ENCODE results near the gene SEPTIN8.

The SEPTIN8 gene

DNA sequence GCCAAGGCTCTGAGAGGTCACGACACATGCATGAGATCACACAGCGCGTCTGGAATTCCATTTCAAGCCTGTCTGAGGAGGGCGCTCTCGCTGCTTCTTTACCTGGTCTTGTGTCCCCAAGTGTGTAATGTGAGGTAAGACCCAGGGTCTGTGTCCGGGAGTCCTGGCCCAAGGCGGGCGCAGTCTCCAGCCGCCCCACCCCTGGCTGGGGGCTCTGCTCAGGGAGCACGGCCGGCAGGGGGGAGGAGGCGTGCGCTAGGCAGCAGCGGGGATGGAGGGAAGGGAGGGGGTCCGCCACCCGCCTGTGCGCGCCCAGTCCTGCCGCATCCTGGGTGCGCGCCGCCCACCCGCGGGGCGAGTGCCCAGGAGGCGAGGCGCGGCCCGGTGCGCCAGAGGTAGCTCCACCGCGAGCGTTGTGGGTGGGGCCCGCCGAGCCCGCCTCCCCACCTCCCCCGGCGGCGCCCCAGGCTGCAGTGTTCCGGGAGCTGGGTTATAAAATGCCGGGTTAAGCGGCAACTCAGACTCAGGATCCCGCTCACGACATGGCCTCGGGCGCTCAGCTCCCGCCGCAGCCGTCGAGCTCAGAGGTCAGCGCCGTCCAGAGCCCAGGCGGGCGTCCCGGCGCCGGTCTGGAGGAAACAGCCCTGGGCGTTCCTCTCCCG, 30.0 kb downstream of the SEPTIN8 start, which contains the start of gene CCNI2:
Gene CCNI2 (plus strand): TSS at position 473 of the 662 bp plus-strand sequence. CDS start 70 bp downstream, at position 543.
- FAIRE-seq: no peak

DNA sequence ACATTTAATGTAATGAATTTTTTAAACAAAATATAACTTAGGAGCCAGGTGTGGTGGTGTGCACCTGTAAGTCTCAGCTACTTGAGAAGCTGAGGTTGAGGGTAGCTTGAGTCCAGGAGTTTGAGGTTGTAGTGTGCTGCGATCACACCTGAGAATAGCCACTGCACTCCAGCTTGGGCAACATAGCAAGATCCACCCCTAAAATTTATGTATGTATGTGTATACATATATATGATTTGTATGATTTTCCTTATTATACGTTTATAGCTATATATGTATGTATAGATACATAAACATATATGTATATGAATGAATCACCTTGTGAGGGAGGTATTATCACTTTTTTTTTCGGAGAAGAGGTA, 30.5 kb downstream of the SEPTIN8 start:
- no peak for FAIRE-seq

DNA sequence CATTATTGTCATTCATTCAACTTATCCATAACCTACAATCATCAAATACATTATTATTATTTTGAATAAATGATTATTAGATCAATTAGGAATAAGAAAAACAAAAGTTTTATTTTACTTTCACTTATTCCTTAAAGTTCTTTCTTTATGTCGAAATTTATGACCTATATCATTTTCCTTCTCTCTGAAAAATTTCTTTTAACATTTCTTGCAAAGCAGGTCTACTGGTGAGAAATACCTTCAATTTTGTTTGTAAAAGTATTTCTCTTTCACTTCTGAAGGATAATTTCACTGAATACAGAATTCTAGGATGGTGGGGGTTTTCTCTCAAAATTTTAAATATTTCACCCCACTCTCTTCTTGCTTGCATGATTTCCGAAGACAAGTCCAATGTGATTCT, 32.4 kb downstream of the SEPTIN8 start:
- FAIRE-seq: peak; percentile 46

DNA sequence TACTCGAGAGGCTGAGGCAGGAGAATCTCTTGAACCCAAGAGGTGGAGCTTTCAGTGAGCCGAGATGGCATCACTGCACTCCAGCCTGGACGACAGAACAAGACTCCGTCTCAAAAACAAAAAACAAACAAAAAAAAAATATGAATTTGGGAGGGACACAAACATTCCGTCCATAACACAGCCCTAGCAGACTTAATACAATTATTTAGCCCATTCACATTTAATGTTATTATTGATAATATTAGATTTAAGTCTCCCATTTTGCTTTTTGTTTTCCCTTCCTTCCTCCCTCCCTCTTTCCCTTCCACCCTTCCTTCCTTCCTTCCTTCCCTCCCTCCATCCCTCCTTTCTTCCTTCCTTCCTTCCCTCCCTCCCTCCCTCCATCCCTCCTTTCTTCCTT, 34.4 kb downstream of the SEPTIN8 start:
- no peak for FAIRE-seq

DNA sequence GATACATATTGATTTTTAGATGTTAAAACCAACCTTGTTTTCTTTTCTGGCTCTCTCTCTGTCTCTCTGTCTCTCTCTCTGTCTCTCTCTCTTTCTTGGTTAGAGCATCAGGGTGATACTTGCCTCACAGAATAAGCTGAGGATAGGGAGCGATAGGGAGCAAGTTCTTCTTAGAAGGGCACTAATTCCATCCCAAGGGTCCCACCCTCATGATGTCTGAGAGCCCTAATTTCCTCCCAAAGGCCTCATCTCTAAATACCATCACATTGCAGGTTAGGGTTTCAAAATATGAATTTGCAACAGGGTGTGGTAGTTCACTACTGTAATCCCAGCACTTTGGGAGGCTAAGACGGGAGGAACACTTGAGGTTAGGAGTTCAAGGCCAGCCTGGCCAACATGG, 34.9 kb downstream of the SEPTIN8 start:
- FAIRE-seq: no peak

DNA sequence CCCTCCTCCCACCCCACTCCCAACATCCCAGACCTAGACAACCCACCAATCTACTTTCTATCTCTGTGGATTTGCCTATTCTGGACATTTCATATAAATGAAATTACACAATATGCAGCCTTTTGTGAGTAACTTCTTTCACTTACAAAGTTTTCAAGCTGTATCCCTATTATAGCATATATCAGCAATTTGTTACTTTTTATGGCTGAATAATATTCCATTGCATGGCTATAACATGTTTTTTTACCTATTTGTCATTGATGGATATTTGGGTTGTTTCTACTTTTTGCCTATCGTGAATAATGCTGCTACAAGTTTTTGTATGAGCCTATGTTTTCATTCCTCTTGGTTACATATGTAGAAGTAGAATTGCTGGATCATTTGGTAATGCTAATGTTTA, 37.8 kb downstream of the SEPTIN8 start:
- no peak for FAIRE-seq

DNA sequence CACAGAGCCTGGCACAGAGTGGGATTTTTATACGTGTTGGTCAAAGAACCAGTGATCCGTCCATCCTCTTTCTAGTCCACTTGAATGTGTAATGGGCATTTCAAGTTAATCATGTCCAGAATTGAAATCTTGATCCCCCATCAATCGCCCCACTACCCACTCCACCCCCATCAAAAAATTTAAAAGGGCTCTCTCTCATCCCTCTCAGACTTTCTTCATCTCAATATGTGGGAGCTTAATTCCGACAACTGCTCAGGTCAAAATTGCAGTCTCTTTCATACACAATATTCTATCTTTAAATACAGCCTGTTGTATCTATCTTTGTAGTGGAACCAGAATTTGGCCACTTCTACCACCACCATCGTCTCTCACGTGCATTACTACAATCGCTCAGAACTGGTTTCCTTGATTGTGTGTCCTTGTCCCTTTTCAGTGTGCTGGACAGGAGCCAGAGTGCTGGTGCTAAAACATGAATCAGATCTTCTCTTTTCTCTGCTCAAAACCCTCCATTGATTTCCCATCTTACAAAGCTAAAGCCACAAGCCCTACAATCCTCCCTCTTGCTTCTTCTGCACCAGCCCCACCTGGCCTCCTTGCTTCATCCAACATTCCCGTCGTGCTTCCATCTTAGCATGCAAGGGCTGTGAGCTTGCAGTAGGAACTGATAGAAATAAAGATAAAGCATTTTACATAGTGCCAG, 38.9 kb downstream of the SEPTIN8 start:
- no peak for FAIRE-seq

DNA sequence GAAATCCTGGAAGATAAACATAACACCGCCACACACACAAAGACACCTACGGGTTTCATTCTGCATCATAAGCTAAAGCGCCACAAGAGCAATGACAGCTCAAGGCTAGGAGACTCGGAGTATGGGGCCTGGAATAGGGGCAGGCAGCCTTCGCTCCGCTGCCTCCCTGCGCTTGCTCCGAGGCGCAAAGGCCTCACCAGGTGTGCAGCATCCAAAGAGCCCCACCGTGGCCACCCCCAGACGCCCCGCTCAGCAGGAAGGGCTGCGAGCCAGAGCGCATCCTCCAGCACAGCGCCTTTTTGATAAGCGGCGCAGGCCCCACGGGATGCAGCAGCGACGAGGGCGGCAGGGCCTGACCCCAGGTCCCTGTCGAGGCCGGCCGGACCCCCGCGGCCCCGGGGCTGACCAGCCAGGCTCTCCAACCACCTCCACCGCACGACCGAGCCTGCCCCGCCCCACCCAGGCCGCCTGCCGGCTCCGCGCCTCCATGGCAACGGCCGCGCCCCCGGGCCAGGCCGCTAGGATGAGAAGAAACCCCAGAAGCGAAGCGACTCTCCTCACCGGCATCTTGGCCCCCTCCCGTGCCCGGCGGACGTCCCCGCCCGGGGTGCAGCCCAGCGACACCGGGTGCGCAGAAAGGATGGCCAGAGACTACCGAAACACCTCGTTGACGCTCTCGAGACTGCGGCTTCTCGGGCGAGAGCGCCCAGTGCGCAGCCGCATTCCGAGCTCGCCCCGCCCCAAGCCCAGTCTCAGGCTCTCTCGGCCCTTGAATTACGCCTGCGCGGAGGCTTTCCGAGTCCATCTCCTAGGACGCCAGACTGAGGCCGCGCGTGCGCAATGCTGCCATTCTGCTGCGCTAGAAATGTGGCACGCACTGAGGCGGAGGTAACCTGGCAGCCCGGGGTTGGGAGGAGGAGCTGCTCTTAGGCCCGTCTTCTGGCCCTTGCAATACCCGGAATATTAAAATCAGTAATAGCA, 39.9 kb downstream of the SEPTIN8 start, which contains the start of gene KIF3A:
Gene KIF3A (minus strand): TSS at position 694 of the 981 bp plus-strand sequence. CDS start 127 bp downstream, at position 567.
- peak; percentile 64 for FAIRE-seq

DNA sequence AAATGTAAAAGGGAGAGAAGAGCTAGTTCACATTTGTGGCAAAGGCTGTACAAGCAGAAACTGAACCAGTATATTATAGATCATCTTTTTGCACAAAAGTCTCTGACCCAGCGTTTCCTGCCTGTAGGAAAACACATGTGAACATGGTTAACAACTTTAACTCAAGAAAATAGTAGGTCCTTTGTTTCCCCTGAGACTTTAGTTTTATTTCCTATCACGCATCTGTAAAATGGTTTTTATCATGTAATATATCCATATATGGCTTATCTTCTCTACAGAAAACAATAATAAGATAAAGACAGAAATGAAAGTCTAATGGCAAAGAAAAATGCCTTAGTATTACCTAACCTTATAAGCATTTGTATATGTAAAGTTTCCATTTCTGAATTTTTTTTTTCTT, 42.4 kb downstream of the SEPTIN8 start:
- FAIRE-seq: no peak

DNA sequence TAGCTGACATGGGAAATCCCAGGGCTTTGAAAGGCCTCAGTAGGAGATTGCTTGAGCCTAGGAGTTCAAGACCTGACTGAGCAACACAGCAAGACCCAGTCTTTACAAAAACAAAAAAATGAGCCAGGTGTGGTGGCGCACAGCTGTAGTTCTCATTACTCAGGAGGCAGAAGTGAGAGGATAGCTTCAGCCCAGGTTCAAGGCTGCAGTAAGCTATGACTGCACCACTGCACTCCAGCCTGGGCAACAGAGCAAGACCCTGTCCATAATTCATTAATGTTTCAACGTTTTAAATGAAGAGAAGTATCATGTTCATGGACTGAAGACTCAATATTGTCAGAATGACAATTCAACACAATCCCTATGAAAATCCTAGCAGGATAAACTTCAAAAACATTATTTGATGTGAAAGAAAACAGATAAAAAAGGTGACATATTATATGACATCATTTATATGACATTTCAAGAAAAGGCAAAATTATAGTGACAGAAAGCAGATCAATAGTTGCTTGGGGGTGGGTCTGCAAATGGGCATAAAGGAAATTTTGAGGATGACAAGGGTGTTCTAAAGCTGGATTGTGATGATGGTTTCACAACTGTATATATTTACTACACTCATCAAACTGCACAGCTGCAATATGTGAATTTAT, 43.4 kb downstream of the SEPTIN8 start:
- FAIRE-seq: no peak

DNA sequence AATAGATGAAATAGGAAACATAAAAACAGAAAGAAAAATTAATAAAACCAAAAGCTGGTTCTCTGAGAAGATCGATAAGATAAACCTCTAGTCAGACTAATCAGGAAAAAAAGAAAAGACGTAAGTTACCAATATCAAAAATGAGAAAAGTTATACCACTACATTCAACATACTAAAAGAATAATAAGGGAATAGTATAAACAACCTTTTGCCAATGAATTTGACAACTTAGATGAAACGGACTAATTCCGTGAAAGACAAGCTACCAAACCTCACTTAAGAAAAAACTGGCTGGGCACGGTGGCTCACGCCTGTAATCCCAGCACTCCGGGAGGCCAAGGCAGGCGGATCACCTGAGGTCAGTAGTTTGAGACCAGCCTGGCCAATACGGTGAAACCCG, 47.1 kb downstream of the SEPTIN8 start:
- no peak for FAIRE-seq

DNA sequence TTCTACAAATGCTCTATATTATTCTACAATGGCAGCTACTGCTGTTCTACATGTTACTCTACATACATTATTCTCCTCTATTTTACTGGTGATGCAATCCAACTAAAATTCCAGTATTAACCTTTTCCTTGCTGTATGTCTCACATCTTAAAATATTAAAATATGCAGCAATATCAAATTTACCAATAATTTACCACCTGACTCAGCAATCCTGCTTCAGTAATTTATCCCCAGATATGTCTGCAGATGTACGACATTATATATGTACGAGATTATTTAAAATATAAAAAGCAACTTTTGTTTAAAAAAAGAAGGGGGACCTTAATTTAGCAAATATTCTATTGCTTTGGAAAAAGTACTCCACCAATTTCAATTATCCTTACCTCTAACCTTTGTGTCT, 51.3 kb downstream of the SEPTIN8 start:
- no peak for FAIRE-seq

DNA sequence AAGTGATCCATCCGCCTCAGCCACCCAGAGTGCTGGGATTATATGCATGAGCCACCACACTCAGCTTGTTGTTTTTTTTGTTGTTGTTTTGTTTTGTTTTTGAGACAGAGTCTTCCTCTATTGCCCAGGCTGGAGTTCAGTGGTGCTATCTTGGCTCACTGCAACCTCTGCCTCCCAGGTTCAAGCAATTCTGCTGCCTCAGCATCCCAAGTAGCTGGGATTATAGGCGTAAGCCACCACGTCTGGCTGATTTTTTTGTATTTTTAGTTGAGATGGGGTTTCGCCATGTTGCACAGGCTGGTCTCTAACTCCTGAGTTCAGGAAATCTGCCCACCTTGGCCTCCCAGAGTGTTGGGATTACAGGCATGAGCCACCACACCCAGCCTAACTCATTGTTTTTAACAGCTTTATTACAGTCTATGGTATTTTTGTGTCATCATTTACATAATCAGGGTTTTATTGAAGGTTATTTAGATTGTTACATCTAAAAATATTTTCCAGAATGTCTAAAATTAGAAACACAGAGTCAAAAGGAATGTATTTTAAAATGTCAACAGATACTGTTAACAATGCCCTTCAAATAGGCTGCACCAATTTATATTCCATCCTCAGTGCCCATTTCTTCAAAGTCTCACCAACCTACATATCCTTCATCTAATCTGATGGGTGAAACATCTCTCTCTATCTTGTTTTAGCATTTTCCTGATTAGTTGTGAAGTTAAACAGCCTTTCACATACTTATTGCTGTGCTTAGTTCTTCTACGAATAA, 58.3 kb downstream of the SEPTIN8 start:
- FAIRE-seq: no peak

DNA sequence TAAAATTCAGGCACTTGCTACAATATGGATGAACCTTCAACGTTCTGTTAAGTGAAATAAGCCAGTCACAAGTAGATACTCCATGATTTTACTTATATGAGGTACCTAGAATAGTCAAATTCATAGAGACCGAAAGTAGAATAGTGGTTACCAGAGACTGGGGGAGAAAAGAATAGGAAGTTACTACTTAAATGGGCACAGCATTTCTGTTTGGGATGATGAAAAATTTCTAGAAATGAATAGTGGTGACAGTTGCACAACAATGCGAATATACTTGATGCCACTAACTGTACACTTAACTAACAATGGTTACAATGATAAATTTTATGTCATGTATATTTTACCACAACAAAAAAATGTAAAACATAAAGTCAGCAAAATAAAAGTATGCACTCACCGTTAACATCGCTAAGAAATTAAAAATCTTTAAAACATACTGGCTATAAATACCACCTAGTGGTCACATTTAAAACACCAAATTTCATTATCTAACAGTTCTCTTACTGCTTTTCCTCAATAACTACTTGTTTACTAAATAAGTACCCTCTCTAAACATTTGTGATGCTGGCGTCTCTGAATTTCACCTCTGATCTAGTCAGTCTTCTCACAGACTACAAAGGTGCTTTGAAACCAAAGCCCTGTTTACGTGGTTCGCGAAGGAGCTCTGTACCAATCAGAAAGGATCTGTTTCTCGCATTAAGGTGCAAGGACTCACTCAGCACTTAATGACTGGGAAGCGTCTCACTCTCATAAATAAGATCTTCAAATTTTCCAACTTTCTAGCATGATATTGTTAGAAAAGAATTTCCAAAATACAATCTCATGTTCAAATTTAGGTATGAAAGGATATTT, 62.4 kb downstream of the SEPTIN8 start:
- FAIRE-seq: peak; percentile 81

DNA sequence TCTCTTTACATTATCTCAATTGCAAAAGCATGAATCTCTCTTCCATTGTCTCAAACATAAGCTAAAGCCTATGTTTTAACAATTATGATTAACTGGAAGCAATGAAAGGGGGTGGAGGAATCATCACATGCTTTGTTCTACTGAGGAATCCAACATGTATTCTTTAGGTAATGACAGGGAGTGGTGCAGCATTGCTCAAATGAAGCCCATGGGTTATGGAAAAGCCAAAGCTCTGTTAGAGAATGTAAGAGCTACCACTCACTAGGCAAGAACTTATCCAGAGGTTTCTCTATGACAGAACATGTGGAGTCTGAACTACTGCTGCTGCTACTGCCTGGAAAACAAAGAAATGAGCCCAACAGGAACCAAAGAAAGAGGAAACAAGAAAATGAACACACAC, 68.4 kb downstream of the SEPTIN8 start:
- FAIRE-seq: no peak

DNA sequence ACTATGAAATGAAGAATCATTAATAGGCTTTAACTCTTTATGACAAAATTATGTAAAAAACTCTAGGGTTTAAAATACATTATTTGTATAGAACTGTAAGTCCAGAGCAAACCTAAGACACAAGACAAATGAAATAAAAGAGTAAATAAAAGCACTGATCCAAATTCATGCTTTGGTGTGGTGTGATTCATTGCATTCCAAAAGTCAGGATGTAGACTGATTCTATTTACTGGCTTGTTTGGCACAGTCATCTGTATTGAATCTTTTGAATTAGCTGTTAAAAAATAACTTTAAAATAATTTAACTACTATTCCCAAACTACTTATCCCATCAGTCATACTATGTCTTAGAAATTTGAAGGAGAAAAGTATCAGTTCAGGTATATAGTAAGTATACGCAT, 72.2 kb downstream of the SEPTIN8 start:
- FAIRE-seq: no peak
